ENCODE results near the gene IL27RA.

DNA sequence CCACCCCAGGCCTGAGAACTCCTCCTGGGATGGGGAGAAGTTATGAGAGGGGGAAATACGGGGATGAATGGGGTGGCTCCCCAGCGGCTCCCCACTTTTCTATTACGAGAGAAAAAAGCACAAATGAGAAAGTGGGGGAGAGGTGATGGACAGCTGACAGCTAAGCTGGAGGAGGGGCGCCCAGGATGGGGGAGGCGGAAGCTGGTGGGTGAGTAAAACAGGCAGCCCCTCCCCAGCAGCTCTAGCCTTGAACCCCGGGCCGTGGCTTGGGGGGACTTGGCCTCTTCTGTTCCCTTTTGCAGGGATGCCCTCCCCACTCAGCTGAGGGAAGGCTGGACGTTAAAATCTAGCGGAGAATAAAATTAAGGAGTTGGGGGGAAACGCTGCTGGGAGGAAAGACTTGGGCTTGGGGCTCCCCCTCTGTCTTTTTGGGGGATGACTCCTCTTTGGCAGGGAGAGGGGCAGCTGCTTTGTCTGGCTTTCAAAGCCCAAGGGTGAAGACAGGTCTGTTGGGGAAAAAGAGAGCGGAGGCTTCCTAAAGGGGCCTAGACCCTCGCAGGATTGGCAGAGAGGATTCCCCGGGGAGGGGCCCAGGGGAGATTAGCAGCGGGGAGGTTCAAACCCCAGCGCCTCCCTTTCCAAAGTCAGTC, 60.4 kb downstream of the IL27RA start:
- TF ChIP-seq, protein P1, sequence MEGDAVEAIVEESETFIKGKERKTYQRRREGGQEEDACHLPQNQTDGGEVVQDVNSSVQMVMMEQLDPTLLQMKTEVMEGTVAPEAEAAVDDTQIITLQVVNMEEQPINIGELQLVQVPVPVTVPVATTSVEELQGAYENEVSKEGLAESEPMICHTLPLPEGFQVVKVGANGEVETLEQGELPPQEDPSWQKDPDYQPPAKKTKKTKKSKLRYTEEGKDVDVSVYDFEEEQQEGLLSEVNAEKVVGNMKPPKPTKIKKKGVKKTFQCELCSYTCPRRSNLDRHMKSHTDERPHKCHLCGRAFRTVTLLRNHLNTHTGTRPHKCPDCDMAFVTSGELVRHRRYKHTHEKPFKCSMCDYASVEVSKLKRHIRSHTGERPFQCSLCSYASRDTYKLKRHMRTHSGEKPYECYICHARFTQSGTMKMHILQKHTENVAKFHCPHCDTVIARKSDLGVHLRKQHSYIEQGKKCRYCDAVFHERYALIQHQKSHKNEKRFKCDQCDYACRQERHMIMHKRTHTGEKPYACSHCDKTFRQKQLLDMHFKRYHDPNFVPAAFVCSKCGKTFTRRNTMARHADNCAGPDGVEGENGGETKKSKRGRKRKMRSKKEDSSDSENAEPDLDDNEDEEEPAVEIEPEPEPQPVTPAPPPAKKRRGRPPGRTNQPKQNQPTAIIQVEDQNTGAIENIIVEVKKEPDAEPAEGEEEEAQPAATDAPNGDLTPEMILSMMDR (IDR thresholded peaks at IDR 0.05), result no peak
- TF ChIP-seq POLR2A (IDR thresholded peaks at IDR 0.05; ENCODE audit: low read depth), result no peak
- no peak for TF ChIP-seq POLR2AphosphoS5 (IDR thresholded peaks at IDR 0.05)
- no peak for TF ChIP-seq EP300 (IDR thresholded peaks at IDR 0.05)

Measured in esophagus muscularis mucosa (tissue), 4 donors.